ENCODE results near the gene LRRFIP2.

DNA sequence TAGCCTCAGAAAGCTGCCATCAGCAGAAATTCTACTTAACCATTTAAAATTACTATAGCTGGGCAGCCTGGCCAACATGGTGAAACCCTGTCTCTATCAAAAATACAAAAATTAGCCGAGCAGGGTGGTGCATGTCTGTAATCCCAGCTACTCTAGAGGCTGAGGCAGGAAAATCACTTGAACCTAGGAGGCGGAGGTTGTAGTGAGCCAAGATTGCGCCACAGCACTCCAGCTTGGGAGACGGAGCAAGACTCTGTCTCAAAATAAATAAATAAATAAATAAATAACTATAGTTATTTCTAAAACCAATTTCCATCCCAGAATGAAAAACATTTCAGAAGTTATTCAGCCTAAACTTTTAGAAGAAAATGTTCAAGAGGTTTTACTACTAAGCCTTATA lies 25.1 kb downstream of the LRRFIP2 start:
- TF ChIP-seq, protein P1, sequence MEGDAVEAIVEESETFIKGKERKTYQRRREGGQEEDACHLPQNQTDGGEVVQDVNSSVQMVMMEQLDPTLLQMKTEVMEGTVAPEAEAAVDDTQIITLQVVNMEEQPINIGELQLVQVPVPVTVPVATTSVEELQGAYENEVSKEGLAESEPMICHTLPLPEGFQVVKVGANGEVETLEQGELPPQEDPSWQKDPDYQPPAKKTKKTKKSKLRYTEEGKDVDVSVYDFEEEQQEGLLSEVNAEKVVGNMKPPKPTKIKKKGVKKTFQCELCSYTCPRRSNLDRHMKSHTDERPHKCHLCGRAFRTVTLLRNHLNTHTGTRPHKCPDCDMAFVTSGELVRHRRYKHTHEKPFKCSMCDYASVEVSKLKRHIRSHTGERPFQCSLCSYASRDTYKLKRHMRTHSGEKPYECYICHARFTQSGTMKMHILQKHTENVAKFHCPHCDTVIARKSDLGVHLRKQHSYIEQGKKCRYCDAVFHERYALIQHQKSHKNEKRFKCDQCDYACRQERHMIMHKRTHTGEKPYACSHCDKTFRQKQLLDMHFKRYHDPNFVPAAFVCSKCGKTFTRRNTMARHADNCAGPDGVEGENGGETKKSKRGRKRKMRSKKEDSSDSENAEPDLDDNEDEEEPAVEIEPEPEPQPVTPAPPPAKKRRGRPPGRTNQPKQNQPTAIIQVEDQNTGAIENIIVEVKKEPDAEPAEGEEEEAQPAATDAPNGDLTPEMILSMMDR (conservative IDR thresholded peaks at IDR 0.05), result no peak
- TF ChIP-seq EZH2 (IDR thresholded peaks at IDR 0.05; ENCODE audit: low read depth), result no peak

Data from PC-9 (cell line).